Thoracic aorta (tissue), 2 donors: Measurements from ENCODE around the gene CDK5RAP2. TPM values are rescaled to one million over a fixed set of nuclear protein-coding genes. Genes with fewer than 3 reads are reported as not detected.
A peak's percentile ranks its signal among the peaks of the same experiment; 100 is the strongest.

Source experiments
- ATAC-seq: fragments of 150-250 bp; one replicate; pipeline ENCODE4 v1.8.0; 2017; ENCODE audit warnings: low read depth; ENCODE audit not compliant: insufficient number of reproducible peaks, low FRiP score
- DNase-seq: peaks from one replicate; pipeline ENCODE4 v3.0.0-alpha.2; 2020; ENCODE audit warnings: low spot score
- H3K27ac ChIP-seq, 2 donors: fragments of 200-600 bp; sonication (generic); 1 replicate in 1 of 2; 2 replicates in 1 of 2; pipeline ENCODE4 v1.5.1; 2016; ENCODE audit warnings: mild to moderate bottlenecking in 2 of 2, moderate library complexity in 2 of 2
- H3K27me3 ChIP-seq: fragments of 200-600 bp; sonication (generic); replicated peaks from 2 replicates; pipeline ENCODE4 v1.6.0; 2016; ENCODE audit warnings: mild to moderate bottlenecking; ENCODE audit not compliant: insufficient read depth
- H3K36me3 ChIP-seq: fragments of 200-600 bp; sonication (generic); one replicate; pipeline ENCODE4 v1.5.1; 2016
- H3K4me1 ChIP-seq, 2 donors: fragments of 200-600 bp; sonication (generic); 1 replicate in 1 of 2; 2 replicates in 1 of 2; pipeline versions ENCODE4 v1.5.1 to v1.6.0; 2016; ENCODE audit warnings: low read depth in 2 of 2, mild to moderate bottlenecking in 1 of 2; ENCODE audit not compliant: control insufficient read depth in 1 of 2
- H3K4me3 ChIP-seq: fragments of 200-600 bp; sonication (generic); 2 replicates; pipeline ENCODE4 v1.5.1; 2016; ENCODE audit warnings: mild to moderate bottlenecking
- H3K9me3 ChIP-seq: fragments of 200-600 bp; sonication (generic); 2 replicates; pipeline ENCODE4 v1.5.1; 2016
- CTCF ChIP-seq: fragments of 200-600 bp; sonication (generic); IDR thresholded peaks from one replicate; pipeline ENCODE4 v1.5.1; 2019; ENCODE audit warnings: antibody characterized with exemption
- total RNA-seq, 2 donors: library from RNA; depleted of rRNA; stranded (reverse); fragments of >200 nt; gene quantifications; one replicate each; pipeline versions ENCODE4 v1.1.0 to v1.2.3, GENCODE V29; 2016

CDK5RAP2 gene
- total RNA-seq, 2 donors from 2014 or later = 67.8 to 132 TPM

- peaks cover 0 to 38% of the 10 kb centered on the region in 2 donors for H3K4me1 ChIP-seq
- no peak overlapping the region for H3K4me3 ChIP-seq
- TF ChIP-seq CTCF = no peak
- H3K9me3 ChIP-seq = peaks cover 4% of the 10 kb centered on the region
- no peak for ATAC-seq
- no peaks in the 10 kb centered on the region for H3K27me3 ChIP-seq
- DNase-seq = no peak
- peak overlapping the region; percentile 33 to 69 for H3K27ac ChIP-seq
- peaks cover 5% of the 10 kb centered on the region for H3K36me3 ChIP-seq
Observed at GRCh38 chr9:120453792-120454191, 126.2 kb downstream of the CDK5RAP2 start.

- H3K27ac ChIP-seq = peak overlapping the region; percentile 33 to 35
- H3K4me1 ChIP-seq = peaks cover 3 to 48% of the 10 kb centered on the region in 2 donors
- no peaks in the 10 kb centered on the region for H3K36me3 ChIP-seq
- DNase-seq = no peak
- H3K4me3 ChIP-seq = no peak overlapping the region
- H3K9me3 ChIP-seq = peaks cover 4% of the 10 kb centered on the region
- no peak for ATAC-seq
- no peak for TF ChIP-seq CTCF
- no peaks in the 10 kb centered on the region for H3K27me3 ChIP-seq
Observed at GRCh38 chr9:120452631-120453030, 127.3 kb downstream of the CDK5RAP2 start.

GRCh38 chr9:120450916-120451315 is 129.1 kb downstream of the CDK5RAP2 start:
- ATAC-seq = no peak
- no peaks in the 10 kb centered on the region for H3K27me3 ChIP-seq
- no peak for DNase-seq
- H3K27ac ChIP-seq = peak overlapping the region in 1 of 2 donors; percentile 24
- H3K9me3 ChIP-seq = no peaks in the 10 kb centered on the region
- H3K4me1 ChIP-seq = peaks cover 10 to 65% of the 10 kb centered on the region in 2 donors
- TF ChIP-seq CTCF = no peak
- no peaks in the 10 kb centered on the region for H3K36me3 ChIP-seq
- H3K4me3 ChIP-seq = no peak overlapping the region

DNA sequence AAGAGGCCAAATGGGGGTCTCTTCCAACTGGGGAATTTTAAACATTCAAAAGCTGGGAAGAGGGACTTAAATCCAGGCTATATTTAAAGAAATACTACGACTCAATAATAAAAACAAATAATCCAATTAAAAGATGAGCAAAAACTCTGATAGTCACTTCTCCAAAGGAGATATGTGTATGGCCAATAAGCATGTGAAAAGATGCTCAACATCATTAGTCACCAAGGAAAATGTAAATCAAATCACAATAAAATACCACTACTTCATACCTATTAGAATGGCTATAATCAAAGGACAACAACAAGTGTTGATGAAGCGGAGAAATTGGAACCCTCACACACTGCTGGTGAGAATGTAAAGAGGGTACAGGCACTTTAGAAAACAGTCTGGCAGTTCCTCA is 130.4 kb downstream of the CDK5RAP2 start:
- no peaks in the 10 kb centered on the region for H3K9me3 ChIP-seq

DNA sequence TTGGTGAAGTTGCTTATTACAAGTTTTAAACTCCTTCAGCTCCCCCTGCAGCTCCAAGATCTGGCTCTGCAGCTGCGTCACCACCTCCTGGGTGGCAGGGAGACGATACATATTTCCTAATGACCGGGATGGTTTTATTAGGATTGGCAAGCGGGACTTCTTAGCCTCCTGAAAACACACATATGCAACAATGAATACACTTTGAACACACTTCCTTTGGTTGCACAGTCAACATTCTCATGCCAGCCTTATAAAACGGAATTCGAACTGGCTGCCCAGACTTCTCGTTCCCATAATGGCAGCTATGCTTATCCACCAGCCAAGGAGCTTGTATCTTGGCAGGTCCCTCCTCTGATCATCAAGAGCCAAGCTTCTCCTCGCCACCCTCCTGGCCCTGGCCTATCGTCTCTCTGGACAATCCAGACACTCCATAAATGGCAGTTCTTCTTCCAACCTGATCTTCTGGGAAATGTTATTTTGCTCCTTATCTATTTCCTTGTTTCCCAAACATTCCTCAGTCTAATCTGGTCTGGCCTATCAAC is 131.9 kb downstream of the CDK5RAP2 start:
- peak; percentile 15 for ATAC-seq
- no peaks in the 10 kb centered on the region for H3K9me3 ChIP-seq
- no peaks in the 10 kb centered on the region for H3K27me3 ChIP-seq
- H3K4me3 ChIP-seq = peak overlapping the region; percentile 48
- peaks cover 6% of the 10 kb centered on the region for H3K36me3 ChIP-seq
- H3K4me1 ChIP-seq = peaks cover 15 to 59% of the 10 kb centered on the region in 2 donors
- H3K27ac ChIP-seq = peak overlapping the region; percentile 79 to 80
- no peak for DNase-seq
- TF ChIP-seq CTCF = no peak

More for the DNA sequence above, 130.4 kb downstream of the CDK5RAP2 start:
- no peaks in the 10 kb centered on the region for H3K27me3 ChIP-seq
- H3K4me3 ChIP-seq = no peak overlapping the region
- DNase-seq (no peak), ATAC-seq (no peak)
- H3K27ac ChIP-seq = peak overlapping the region; percentile 79 to 80
- H3K36me3 ChIP-seq = no peaks in the 10 kb centered on the region
- TF ChIP-seq CTCF = no peak
- H3K4me1 ChIP-seq = peaks cover 13 to 60% of the 10 kb centered on the region in 2 donors
